ENCODE measurements around the gene NDST3. TPM values are rescaled to one million over a fixed set of nuclear protein-coding genes. Genes with fewer than 3 reads are reported as not detected.
A peak's percentile ranks its signal among the peaks of the same experiment; 100 is the strongest.
"Not testable (repeated sequence)": the region's sequence is repeated elsewhere in the genome, so short reads cannot be mapped to it uniquely, and the experiment has no call there.

Gene NDST3
- polyA plus RNA-seq, 4 donors: 2.6 to 3.8 (median 3.0) TPM

DNA sequence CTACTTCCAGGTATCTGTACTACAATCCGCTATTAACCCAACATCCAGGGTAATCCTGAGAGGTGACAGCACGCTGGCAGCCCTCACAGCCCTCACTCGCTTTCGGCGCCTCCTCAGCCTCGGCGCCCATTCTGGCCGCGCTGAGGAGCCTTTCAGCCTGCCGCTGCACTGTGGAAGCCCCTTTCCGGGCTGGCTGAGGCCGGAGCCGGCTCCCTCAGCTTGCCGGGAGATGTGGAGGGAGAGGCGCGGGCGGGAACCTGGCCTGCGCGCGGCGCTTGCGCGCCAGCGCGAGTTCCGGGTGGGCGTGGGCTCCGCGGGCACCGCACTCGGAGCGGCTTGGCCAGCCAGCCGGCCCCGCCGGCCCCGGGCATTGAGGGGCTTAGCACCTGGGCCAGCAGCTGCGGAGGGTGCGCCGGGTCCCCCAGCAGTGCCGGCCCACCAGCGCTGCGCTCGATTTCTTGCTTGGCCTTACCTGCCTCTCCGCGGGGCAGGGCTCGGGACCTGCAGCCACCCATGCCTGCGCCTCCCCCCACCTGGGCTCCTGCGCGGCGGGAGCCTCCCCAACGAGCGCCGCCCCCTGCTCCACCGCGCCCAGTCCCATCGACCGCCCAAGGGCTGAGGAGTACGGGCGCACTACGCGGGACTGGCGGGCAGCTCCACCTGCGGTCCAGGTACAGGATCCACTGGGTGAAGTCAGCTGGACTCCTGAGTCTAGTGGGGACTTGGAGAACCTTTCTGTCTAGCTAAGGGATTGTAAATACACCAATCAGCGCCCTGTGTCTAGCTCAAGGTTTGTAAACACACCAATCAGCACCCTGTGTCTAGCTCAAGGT lies 231.2 kb downstream of the NDST3 start:
- DNase-seq (ENCODE audit: low read depth in 4 of 4, low spot score in 2 of 4): no peak

GRCh38 chr4:118266145-118266496 lies 231.8 kb downstream of the NDST3 start:
- DNase-seq (ENCODE audit: low read depth in 4 of 4, low spot score in 2 of 4): not testable (repeated sequence)

DNA sequence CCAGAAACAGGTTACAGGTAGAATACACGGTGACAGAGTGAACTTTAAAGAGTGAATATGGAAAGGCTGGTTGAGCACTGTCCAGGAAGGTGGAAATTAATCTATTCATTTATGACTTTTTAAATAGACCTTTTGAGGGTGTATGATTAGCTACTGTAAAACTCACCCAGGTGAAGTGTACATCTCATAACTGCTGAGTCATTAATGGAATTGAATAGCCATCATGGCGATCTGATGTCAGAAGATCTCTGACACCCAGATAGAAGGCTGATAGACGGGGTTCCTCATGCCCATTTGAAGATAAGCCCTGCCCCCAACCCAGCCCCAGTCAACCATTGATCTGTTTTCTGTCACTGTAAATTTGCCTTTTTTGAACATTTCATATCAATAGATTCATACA lies 234.5 kb downstream of the NDST3 start:
- DNase-seq (ENCODE audit: low read depth in 4 of 4, low spot score in 2 of 4): no peak

GRCh38 chr4:118270492-118270891 lies 236.2 kb downstream of the NDST3 start:
- DNase-seq (ENCODE audit: low read depth in 4 of 4, low spot score in 2 of 4): no peak

DNA sequence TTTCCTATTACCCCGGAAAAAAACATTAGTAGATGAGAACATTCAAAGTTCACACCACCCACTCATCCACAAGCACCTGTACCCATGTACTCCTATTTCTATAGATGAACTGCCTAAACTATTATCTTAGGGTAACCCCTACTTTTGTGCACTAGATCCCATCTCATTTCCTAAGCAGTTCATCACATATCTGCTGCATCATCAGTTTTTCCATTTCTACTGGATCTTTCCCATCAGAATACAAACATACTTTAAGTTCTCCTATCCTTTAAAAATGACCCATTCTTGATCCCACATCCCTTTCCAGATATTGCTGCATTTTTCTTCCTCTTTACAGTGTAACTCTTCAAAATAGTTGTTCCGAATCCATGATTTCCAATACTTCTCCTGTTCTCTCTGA lies 237.5 kb downstream of the NDST3 start:
- DNase-seq (ENCODE audit: low read depth in 4 of 4, low spot score in 2 of 4): no peak

DNA sequence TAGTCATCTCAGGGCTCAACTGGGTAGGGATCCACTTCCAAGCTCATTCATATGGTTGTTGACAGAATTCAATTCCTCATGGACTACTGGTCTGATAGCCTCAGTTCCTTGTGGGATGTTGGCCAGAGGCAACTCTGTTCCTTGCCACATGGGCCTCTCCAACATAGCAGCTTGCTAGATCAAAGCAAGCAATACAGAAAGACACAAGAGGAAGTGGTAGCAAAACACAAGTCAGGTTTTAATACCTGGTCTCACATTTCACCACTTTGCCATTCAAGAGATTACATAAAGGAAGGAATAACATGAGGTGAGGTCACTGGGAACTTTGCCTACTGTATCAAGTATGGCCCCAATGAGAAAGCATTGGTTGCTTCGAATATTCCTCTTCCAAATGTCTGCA lies 239.4 kb downstream of the NDST3 start:
- no peak for DNase-seq (ENCODE audit: low read depth in 4 of 4, low spot score in 2 of 4)

- DNase-seq (ENCODE audit: low read depth in 4 of 4, low spot score in 2 of 4): no peak
Observed at GRCh38 chr4:118276580-118276979, 242.3 kb downstream of the NDST3 start.

DNA sequence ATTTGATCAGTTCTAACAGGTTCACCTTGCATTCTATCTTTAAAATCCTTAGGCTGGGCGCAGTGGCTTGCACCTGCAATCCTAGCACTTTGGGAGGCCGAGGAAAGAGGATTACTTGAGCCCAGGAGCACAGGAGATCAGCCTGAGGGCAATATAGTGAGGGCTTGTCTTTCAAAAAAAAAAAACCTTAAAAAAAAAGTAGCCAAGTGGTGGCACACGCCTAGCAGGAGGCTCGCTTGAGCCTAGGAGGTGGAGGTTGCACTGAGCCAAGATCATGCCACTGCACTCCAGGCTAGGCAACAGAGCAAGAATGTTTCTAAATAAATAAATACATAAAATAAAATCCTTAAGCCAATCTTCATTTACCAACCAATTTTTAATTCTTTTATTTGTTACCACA lies 243.0 kb downstream of the NDST3 start:
- DNase-seq (ENCODE audit: low read depth in 4 of 4, low spot score in 2 of 4): no peak

GRCh38 chr4:118278473-118279274 lies 244.4 kb downstream of the NDST3 start:
- peak; percentile 79 to 90 (median 85) for DNase-seq (ENCODE audit: low read depth in 4 of 4, low spot score in 2 of 4)

DNA sequence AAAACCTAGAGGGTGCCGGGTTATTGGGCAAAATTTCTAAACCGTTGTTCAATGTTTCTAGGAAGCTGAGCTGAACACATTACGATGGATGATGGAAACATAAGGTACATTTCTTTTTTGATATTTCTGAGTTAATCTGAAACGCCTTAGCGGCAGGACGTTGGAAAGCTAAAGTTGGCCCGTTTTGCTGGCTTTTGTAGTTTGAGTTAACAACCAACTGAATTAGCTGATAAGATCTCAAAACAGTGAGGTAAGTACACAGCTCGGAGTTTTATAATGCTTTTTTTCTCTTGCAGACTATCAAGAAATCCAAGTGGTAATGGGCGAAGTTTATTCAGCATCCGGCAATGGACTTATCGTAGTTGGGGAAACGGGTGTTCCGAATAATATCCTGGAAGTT lies 245.0 kb downstream of the NDST3 start:
- DNase-seq (ENCODE audit: low read depth in 4 of 4, low spot score in 2 of 4): no peak

DNA sequence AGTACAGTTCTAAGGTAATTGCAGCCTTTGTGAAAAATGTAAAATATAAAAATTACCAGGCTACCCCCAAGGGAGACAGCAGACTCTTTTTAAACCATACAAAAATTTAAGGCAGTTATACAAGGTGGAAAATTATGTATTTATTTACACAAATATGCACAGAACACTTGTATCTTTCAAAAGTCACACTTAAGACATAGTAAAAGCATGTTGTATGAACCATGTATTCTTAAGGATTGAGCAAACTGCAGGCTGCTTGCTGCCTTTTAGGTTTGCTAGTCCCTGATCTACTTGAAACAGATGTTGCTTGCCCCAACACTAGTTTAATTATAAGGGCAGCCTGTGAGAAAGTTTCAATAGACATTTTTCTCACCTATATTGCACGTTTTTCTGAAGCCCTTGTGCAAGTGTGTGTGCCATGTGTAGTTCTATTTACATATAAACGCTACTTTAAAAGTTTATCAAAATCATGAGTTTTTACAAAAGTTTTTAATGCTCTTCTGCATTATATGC lies 245.7 kb downstream of the NDST3 start:
- no peak for DNase-seq (ENCODE audit: low read depth in 4 of 4, low spot score in 2 of 4)

DNA sequence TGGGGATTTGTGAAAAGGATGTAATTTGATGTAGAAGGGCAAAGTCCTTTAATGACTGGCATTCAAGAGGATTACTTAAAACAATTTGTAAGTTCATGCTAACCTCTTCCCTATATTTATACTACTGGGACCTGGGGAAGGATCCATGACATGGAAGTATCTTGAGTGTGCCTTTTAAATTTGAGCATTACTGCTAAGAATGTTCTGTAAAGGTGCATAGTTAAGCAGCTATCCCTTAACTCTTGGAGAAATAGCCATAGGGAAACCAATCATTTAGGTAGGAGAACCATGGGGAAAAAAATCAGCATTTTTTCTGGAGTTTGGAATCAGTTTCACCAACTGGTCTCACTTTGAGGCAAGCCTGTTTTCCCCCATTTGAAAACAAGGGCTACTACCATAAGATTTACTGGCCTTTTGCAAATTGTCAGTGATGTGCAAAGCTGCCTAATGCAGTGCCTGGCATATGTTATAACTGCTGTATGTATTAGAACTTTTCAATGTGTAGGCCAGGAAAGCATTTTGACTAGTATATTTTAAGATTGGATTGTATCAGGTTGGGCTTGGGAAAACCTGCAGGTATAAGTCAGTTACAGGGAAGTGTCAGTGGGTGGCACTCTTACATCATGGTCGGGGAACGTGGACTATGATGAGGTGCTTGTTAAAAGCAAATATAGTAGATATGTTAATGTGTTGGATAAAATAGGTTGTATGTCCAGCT lies 246.4 kb downstream of the NDST3 start:
- DNase-seq (ENCODE audit: low read depth in 4 of 4, low spot score in 2 of 4): peak in 1 of 4 donors; percentile 59

DNA sequence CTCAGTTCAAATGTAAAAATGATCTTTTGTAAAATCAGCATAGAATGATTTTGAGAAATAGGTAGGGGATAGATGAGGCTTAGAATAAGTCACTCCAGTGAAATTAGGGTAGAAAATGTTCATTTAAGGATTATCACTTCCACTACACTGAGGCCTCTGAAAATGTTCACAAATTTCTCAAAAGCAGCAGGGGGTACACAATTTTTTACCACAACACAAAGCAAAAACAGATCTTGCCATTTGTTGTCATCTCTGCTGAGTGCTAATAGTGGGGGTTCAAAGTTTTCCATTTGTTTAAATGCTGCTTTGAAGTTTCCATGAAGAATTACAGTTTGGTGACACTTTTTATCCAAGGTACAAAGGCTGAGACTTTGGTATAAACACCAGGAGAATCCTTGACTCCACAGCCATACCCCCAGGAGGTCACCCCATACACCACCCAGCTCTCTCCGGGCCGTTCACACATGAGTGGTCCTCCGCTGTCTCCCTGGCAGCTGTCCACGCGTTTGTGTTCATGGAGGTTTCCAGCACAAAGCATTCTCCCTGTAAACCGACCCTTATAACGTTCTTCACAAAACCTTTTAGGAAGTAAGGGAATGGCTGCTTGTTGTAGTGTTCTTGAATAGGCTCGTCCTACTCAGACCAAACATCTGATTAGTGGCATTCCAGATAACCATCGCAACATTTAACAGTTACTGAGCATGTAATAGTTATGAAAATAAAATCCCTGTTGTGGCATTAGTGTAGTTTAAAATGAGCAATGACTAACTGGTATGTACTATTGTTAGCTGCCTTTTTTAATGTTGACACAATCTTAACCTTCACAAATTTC lies 247.5 kb downstream of the NDST3 start:
- no peak for DNase-seq (ENCODE audit: low read depth in 4 of 4, low spot score in 2 of 4)

DNA sequence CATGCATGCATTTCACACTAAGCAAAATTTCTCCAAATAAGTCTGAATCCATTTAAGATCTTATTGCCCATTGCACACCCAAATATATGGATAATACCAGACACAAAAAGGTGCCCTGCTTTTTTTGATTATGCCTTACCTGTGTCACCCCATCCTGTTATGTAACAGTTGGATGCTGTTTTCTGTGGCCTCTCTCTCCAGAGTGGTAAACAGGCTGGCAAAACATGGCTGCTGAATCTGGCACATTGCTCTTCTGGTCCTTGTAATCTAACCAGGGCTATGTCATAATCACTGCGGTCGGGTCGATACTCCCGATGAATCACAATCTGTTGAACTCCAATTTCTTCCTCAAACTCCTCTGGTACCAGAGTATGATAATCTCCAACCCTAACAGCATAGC lies 248.4 kb downstream of the NDST3 start:
- no peak for DNase-seq (ENCODE audit: low read depth in 4 of 4, low spot score in 2 of 4)

DNA sequence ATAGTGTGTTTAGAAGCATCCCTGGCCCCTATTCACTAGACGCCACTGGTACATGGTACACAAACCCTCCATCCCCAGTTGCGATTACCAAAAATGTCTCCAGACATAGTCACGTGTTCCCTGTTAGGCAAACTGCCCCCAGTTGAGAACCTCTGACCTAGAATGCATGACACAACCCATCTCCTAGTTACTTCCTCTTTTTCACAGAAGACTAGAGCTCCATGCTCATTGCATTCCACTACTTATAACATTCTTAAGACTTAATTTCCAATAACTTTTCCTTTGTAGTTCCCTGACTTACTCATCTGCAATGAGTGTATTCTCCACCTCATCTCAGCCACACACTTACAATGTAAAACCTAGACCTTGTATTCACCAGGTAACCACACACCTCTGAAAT lies 249.9 kb downstream of the NDST3 start:
- DNase-seq (ENCODE audit: low read depth in 4 of 4, low spot score in 2 of 4): no peak

DNA sequence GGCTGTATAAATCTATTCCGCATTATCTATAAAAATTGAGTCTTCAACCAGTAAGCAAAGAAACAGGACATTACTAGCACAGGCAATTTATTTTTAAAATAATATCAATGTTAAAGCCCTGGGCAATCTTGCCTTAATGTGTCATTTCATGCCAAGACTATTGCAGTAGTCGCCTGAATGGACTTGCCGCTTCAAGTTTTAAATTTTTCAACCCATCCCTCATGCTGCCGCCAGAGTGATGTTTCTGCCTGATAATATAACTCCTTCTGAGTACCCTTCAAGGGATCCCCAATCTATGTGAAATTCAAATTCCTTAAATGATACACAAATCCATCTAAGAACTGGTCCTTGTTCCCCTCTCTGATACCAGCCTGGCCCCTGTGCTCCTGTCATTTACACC lies 251.6 kb downstream of the NDST3 start:
- no peak for DNase-seq (ENCODE audit: low read depth in 4 of 4, low spot score in 2 of 4)

DNA sequence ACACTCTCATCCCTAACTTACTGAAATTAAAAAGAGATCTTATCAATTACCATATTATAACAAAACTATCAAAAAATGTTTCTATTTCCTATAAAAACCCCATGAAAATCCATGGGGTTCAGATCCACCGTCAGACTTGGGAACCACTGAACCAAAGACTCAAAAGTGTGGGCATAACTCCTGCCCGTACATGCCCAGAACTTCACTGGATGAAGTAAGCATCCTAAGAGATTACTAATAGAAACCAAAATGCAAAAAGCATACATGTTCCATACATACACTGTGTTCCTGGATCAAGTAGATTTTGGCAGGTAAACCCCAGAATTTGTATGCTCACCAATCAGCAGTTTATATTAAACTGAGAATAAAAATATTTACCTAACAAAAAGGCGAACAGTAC lies 252.4 kb downstream of the NDST3 start:
- DNase-seq (ENCODE audit: low read depth in 4 of 4, low spot score in 2 of 4): no peak

DNA sequence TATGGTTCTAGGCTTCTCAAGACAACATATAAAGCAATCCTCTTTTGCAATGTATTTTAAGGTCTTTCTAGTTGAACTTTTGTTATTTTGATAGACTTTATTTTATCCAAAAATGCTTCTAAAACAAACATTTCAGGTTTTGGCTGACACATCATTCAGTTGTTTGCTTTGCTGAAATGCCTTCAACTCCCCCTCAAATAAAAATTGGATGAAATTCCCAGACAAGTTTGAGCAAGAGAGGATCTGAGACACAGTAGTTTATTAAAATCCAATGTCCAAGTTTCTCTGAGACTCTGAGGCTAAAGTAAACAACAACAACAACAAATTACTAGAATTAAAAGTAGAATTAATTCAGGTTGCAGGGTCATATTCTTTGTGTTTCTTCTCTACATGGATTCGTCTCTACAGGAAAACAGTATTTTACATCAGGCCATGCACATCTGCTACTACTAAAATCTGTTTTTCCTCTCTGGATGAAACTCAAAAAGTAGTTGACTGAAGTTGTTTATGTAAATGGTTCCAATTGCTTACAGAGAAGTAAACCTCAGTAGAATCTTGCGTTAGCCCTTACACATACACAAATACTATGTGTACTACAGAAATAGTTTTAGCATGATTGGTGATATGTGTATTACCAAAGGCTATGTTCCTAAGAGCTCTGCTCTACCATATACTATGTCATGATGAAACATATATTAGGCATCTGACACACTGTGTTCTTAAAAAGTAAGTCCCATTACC lies 253.6 kb downstream of the NDST3 start:
- no peak for DNase-seq (ENCODE audit: low read depth in 4 of 4, low spot score in 2 of 4)

GRCh38 chr4:118289794-118290193 lies 255.5 kb downstream of the NDST3 start:
- no peak for DNase-seq (ENCODE audit: low read depth in 4 of 4, low spot score in 2 of 4)

DNA sequence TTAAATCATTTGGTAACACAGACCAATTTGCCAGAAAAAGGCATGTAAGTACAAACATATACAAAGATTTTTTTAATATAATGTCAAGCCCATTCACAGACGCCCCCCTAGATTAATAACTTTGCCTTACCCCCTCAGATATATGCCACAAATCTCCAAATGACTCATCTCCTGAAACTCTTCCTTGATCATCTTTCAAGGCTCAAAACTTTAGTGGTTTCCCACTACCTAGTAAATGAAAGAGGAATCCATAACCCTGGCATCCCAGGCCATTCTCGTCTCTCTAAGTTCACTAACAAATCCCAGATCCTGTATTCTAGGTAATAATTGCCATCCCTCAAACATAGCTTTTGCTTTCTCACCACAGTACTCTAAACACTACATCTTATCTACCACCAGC lies 256.7 kb downstream of the NDST3 start:
- DNase-seq (ENCODE audit: low read depth in 4 of 4, low spot score in 2 of 4): no peak
